HEK293 (cell line): ENCODE results near the gene CRYZL1.

ENCODE experiments used
- CTCF ChIP-seq: fragments of 450-650 bp; formaldehyde crosslinking; IDR thresholded peaks from 2 replicates; pipeline ENCODE4 v1.5.1; 2016; ENCODE audit warnings: missing biosample characterization, missing genetic modification characterization
- GLIS1 ChIP-seq: fragments of 450-650 bp; formaldehyde crosslinking; IDR thresholded peaks from 2 replicates; pipeline ENCODE4 v1.5.1; 2016; ENCODE audit warnings: missing biosample characterization, missing genetic modification characterization
- KLF8 ChIP-seq: fragments of 450-650 bp; formaldehyde crosslinking; IDR thresholded peaks from 2 replicates; pipeline ENCODE4 v1.5.1; 2016; ENCODE audit warnings: missing biosample characterization, missing genetic modification characterization
- MZF1 ChIP-seq: fragments of 450-650 bp; formaldehyde crosslinking; IDR thresholded peaks from 2 replicates; pipeline ENCODE4 v1.5.1; 2017; ENCODE audit warnings: missing biosample characterization, missing genetic modification characterization, borderline replicate concordance
- SCRT2 ChIP-seq: fragments of 450-650 bp; formaldehyde crosslinking; IDR thresholded peaks from 2 replicates; pipeline ENCODE4 v1.5.1; 2016; ENCODE audit warnings: missing biosample characterization, missing genetic modification characterization
- ZBTB44 ChIP-seq: fragments of 450-650 bp; IDR thresholded peaks from 2 replicates; pipeline ENCODE4 v1.5.1; 2018; ENCODE audit warnings: missing biosample characterization, mild to moderate bottlenecking, missing genetic modification characterization
- ZBTB7A ChIP-seq: fragments of 450-650 bp; formaldehyde crosslinking; IDR thresholded peaks from 2 replicates; pipeline ENCODE4 v1.5.1; 2016; ENCODE audit warnings: low read depth, missing biosample characterization, missing genetic modification characterization
- ZFP41 ChIP-seq: fragments of 450-650 bp; formaldehyde crosslinking; IDR thresholded peaks from 2 replicates; pipeline ENCODE4 v1.5.1; 2016; ENCODE audit warnings: missing biosample characterization, missing genetic modification characterization, borderline replicate concordance
- ZNF146 ChIP-seq: fragments of 450-650 bp; formaldehyde crosslinking; IDR thresholded peaks from 2 replicates; pipeline ENCODE4 v1.5.1; 2016; ENCODE audit warnings: missing biosample characterization, missing genetic modification characterization
- ZNF211 ChIP-seq: fragments of 450-650 bp; formaldehyde crosslinking; IDR thresholded peaks from 2 replicates; pipeline ENCODE4 v1.5.1; 2016; ENCODE audit warnings: low read depth, missing biosample characterization, missing genetic modification characterization
- ZNF398 ChIP-seq: fragments of 450-650 bp; formaldehyde crosslinking; IDR thresholded peaks from 2 replicates; pipeline ENCODE4 v1.5.1; 2017; ENCODE audit warnings: missing biosample characterization, missing genetic modification characterization

GRCh38 chr21:33552093-33552998 is 89.2 kb downstream of the CRYZL1 start:
- TF ChIP-seq MZF1 (tag by site-specific recombination) = no peak
- TF ChIP-seq ZFP41 = no peak
- no peak for TF ChIP-seq CTCF (tag by site-specific recombination)
- no peak for TF ChIP-seq ZNF211 (tag by site-specific recombination)
- TF ChIP-seq ZNF398 (tag by site-specific recombination) = no peak
- TF ChIP-seq SCRT2 (tag by site-specific recombination) = no peak
- no peak for TF ChIP-seq GLIS1 (tag by site-specific recombination)
- TF ChIP-seq ZBTB44 = no peak
- no peak for TF ChIP-seq KLF8 (tag by site-specific recombination)
- no peak for TF ChIP-seq ZNF146
- no peak for TF ChIP-seq ZBTB7A (tag by site-specific recombination)
